Amniotic stem cell (primary cell): Measurements from ENCODE around the gene KIF17.

ENCODE experiments used
- DNase-seq: peaks from one replicate; lab custom pipeline; 2025; lab: John Stamatoyannopoulos, UW

KIF17 gene

DNA sequence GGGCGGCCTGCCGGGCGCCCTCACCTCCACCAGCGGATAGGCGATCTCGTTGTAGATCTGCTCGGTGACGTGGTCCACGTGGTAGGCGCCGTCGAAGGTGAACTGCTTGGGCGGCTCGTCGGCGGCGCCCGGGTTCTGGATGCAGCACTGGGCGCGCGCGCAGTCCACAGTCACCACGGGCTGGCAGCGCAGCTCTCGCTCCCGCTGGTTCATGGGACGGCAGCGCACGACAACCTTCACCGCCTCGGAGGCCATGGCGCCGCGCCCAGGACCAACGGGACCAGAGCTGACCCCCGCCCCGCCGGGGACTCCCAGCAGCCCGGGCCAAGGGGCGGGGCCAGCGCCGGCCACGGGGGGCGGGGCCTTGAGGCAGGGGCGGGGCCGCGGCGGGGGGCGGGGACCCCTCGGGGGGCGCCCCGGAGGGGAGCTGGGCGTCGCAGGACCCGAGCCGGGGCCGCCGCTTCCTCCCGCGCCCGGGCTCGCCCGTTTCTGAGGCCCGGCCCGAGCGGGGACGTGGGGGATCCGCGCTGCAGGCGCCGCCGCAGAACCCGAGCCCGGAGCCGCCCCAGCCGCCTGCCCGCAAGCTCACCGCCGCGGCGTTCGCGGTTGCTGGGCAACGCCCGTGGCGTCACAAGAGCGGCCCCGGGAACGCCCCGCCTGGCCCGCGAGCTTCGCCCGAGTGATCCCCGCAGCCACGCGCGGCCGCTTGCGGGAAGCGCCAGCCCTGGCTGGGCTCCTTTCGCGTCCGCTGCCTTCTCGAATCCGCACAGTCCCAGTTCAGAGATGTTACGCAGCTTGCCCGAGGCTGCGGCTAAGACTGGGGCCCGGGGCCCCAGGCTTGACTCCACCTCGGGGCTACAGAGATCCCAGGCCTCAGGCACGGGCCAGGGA is at the start of gene KIF17:
TSS of gene KIF17 (minus strand) at position 556 of the 891 bp plus-strand sequence. CDS start at position 255, 301 bp downstream.
- DNase-seq, result peak; percentile 67

GRCh38 chr1:20767271-20767670 is 49.5 kb upstream of the KIF17 start:
- no peak for DNase-seq

- DNase-seq, result no peak
These were observed 45.6 kb upstream of the KIF17 start for GRCh38 chr1:20763417-20763816.

DNA sequence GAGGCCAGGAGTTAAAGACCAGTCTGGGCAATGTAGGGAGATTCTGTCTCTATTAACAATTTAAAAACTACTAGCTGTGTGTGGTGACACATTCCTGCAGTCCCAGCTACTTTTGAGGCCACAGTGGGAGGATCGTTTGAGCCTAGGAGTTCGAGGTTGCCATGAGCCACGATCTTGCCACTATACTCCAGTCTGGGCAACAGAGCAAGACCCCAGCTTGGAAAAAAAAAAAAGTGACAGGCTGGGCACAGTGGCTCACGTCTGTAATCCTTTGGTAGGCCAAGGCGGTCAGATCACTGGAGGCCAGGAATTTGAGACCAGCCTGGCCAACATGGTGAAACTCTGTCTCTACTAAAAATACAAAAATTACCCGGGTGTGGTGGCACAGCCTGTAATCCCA is 42.5 kb upstream of the KIF17 start:
- no peak for DNase-seq

DNA sequence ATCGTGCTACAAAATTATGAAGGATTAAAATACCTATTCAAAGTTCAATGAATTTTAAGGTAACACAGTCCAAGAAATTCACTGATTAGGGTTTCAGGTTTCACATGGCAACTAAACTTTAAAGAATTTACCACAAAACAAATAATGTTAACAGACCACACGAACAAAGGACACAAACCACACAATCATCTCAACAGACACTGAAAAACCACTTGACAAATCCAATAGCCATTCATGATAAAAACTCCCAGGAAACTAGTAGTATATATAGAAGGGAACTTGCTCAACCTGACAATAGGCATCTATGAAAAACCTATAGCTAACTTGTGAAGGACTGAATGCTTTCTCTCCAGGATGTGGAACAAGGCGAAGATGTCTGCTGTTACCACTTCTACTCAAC is 35.8 kb upstream of the KIF17 start:
- DNase-seq, result no peak

- no peak for DNase-seq
These were observed 33.7 kb upstream of the KIF17 start for GRCh38 chr1:20751462-20751990.

DNA sequence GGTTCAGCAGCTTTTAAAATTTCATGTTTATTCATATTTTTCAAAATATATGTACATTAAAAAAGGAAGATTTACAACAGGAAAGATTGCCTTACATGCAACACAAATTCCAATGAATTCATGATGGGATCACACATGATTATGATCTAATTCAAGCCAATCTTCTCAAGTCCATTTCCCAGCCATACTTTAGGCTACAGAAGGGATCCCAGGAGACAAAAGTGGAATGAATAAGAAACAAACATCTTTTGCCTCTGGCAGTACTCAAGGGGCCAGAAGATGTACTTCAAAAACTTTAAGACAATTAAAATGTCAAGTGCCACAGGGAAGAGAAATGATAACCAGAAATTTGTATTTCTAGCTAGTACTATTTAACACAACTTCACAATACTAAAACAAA is 24.9 kb upstream of the KIF17 start:
- DNase-seq, result no peak

DNA sequence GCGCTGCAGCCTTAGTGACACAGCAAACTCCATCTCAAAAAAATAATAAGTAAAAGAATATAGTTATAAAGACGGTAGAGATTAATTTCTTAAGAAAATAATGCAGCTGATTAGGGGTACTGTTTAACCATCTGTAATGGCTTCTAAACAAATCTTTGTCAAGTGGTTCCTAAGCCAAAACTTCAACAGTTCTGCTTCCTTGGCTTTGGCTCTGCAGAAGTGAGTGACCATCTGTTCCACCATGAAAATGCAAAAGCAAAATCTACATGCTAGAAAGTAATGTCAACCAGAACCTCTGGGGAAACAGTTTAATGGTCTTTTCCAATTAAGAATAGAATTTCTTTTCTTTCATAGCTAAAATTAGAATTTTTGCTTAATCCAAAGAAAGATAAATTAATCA is 23.0 kb upstream of the KIF17 start:
- no peak for DNase-seq

DNA sequence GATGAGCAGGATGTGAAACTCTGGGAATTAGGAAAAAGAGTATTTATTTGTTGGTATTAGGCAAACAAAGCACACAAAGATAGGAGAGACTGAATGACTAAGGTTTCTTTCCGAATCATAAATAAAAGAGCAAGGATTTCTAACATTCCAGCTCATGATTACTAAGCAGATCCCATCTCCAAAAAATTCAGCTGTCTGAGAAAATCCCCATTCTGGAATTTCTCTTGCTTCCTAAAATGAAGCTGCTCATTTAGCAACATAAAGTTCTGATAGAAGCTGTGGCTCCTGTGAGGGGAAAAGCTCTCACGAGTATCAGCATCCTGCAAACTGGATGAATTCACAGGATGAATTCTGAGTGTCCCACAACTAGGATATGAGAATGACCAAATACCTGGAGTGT is 21.4 kb upstream of the KIF17 start:
- no peak for DNase-seq

DNA sequence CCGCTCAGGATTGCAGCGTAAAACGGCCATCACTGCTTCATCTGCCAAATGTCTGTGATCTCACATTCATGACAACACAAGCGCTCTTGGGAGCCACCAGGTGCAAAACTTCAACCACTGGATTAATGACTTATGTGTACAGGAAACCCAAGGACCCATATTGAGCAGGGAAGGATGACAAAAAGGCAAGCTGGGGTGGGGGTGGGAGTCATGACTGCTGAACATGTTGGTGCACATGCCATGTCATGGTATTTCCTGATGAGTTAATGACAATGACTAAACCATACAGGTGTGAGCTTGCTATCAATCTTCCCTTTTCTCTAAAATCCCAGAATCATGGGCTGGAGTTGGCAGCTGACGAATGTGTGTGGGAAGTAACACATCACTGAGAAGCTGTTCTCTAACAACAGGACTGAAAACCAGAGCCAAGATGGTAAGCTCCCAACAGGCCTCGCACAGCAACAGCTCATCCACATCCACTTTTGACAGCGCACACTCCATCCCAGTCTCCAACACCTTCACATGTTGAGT is 17.8 kb upstream of the KIF17 start:
- DNase-seq, result no peak

DNA sequence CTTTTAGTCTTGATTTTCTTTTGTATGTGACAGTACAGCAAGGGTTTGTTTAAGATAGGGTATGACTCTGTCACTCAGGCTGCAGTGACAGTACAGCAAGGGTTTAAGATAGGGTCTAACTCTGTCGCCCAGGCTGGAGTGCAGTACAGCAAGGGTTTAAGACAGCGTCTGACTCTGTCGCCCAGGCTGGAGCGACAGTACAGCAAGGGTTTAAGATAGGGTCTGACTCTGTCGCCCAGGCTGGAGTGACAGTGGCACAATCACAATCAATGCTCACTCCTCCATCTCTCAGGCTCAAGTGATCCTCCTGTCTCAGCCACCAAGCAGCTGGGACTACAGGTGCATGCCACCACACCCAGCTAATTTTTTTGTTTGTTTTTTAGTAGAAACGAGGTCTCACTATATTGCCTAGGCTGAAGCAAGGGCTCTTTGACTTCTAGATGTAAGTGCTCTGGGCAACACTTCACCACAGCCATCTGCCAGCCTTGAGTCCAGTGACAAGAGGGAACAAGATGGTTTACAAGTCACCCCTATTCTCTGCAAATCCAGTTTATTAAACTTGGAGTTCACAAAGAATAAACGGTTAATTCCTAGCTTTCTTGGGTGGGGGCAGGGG is 15.7 kb upstream of the KIF17 start:
- no peak for DNase-seq

DNA sequence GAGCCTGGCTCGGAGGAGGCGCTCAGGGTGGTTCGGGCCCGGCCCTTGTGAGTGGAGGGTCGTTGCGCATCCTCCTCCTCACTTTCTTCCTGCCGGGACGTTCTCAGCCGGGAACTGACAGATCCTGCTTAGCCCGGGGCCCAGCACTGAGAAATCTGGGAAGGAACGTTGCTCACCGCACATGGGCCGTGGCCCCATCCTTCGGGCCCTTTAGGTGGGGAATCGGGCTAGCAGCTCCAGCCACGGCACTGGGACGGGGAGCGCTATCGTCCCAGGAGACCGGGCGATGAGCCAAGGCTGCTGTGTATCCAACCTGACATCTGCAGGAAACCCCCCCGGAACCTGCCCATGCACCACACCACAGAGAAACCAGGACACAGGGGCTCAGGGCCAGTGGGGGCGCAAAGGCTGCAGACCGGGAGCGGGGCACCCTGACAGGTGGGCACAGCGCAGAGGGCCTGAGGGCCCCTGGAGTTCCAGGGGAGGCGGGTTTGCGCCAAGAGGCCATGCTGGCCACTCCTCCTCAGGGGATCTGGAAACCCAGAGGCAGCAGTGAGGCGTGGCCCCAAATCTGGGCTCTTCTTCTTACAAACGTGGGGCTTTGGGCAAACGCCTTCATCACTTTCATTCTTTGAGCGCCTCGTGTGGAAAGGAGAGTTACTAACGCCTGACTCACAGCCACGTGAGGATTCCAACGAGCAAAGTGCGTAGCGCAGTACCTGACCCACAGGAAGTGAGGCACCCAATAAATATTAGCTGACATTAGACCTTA is 15.0 kb upstream of the KIF17 start, which contains the start of gene SH2D5:
TSS of gene SH2D5 (minus strand) at position 116 of the 772 bp plus-strand sequence. CDS start 4,659 bp downstream, outside the sequence.
- DNase-seq, result peak; percentile 91

- peak; percentile 19 for DNase-seq
These were observed 14.3 kb upstream of the KIF17 start for GRCh38 chr1:20732071-20732587.

GRCh38 chr1:20731057-20731991 is 13.5 kb upstream of the KIF17 start:
- DNase-seq, result no peak

GRCh38 chr1:20730690-20731056 is 12.9 kb upstream of the KIF17 start:
- no peak for DNase-seq

DNA sequence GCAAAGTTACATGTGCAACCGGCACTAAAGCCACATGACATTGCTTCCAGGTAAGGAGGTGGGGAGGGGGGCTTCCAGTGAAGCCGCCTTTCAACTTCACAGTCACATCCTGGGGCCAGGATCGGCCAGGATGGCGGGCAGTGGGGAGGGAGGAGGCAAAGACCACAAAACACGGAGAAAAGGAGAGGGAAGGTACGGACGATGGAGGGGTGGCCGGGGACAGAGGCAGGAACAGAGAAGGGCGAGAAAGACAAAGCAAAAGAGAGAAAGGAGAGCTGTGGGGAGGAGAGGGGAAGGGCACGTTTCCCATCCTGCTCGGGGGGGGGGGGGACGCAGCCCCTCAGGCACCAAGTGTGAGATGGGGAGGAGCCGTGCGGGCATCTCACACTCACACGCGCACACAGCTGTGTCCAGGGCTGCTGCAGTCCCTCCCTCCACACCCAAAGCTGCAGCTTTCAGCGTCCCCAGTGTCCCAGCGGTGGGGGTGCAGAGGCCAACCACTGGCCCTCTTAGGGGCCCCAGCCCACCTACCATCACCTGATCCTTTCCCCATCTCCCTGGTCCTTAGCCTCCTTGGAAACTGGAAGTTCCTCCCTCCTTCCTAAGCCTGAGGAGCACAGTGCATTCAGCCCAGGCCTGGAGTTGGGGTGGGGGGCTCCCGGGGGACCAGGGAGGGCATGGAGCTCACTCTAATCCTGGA is 12.3 kb upstream of the KIF17 start:
- no peak for DNase-seq

DNA sequence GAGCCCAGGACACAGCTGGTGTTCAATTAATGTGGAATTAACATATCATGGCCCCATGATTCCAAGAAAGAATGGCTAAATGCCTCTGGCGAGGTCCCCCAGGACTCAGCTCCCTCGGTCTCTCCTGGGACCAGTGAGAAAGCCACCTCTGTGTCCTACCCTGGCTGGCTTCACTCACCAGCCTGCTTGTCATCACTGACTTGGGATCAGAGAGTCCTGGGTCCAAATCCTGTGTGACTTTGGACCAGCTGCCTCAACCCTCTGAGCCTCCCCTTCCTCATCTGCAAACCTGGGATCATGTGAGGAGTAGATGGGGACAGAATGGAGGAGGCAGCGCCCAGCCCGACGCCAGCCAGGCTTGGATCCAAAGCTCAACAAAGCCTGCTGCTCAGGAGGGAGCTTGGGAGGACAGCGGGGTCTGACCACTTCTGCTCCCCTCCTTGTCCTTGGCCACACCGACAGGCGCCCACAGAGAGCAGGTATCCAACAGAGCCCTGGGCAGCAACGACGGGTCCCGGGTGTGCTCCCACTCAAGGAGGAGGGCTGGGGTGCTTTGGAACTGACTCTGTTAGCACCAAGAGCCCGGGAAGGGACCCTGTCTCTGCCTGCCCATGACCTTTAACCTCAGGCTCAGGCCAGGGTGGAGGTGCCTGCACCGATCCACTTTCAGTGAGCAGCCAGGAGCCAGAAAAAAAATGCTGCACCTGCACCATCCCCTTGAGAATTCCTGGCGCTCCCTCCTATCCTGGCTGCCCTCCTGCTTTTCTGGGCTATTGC is 11.5 kb upstream of the KIF17 start:
- no peak for DNase-seq

DNA sequence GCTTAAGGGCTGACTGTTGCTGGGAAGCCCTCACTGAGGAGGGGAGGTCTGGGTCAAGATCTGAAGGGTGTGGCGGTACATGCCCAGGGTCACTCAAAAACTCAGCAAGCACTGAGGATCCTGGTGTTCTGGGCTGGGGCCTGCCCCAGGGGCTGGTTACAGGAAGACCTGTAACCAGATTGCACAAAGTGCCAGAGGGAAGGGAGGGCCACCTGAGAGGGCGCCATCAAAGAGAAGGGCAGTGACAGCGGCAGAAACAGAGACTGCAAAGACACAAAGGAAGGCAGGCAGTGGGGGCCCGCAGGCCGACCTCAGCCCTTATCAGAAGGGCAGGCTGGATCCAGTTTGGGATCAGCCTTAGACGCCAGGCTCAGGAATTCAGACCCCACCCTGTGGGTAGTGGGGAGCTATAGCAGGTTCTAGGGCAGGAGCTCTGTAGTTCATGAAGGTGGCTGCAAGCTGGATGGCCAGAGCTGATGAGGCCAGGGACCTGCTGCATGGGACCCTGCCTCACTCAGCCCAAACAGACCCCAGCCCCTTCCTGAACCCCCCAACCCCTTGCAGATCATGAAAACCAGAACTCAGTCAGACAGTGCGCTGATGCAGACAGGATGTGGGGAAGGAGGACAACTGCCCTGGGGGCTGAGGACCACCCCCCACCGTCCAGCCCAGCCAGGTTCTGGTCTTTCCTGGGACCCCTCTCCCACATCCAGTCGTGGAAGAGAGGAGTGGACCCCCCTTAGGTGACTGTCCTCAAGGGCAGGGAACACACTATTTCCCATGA is 10.8 kb upstream of the KIF17 start:
- no peak for DNase-seq
